ENCODE results near the gene NR3C1.

Gene NR3C1

GRCh38 chr5:143345671-143346440, 57.6 kb downstream of the NR3C1 start:
- ATAC-seq = no peak
- TF ChIP-seq OSR1 (CRISPR knock-in tag; IDR thresholded peaks at IDR 0.05) (no peak), ISL1 (CRISPR knock-in tag; IDR thresholded peaks at IDR 0.05) (no peak), ZNF8 (CRISPR knock-in tag; IDR thresholded peaks at IDR 0.05) (no peak), PATZ1 (CRISPR knock-in tag; IDR thresholded peaks at IDR 0.05; ENCODE audit: borderline replicate concordance) (no peak)

DNA sequence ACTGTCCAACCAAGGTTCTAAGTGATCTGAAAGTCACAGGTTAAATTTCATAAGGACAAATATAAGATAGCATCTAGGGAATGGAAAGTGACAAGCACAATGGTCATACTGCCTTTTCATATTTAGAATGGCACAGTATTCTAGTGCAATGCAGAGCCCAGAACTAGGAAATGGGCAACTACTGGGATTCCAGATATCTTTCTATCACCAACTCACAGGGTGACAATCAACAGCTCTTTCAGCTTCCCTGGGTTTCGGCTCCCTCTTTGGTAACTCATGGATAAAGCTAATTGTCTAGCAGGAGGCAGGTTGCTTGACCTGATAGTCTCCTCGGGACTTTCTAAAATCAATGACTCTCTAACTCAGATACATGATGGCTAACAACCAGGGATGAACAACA, 60.4 kb downstream of the NR3C1 start:
- TF ChIP-seq ZFP30 (CRISPR knock-in tag; IDR thresholded peaks at IDR 0.05) (no peak), GLIS3 (CRISPR knock-in tag; IDR thresholded peaks at IDR 0.05) (no peak), TOX (CRISPR knock-in tag; IDR thresholded peaks at IDR 0.05; ENCODE audit: borderline replicate concordance) (no peak), SNAI2 (CRISPR knock-in tag; IDR thresholded peaks at IDR 0.05) (no peak), CSDC2 (CRISPR knock-in tag; IDR thresholded peaks at IDR 0.05) (no peak), OSR1 (CRISPR knock-in tag; IDR thresholded peaks at IDR 0.05) (no peak), ZNF70 (CRISPR knock-in tag; IDR thresholded peaks at IDR 0.05) (no peak), ZNF565 (CRISPR knock-in tag; conservative IDR thresholded peaks at IDR 0.05; ENCODE audit: low read depth) (no peak), ISL1 (CRISPR knock-in tag; IDR thresholded peaks at IDR 0.05) (no peak), ESRRG (CRISPR knock-in tag; IDR thresholded peaks at IDR 0.05) (no peak)
- TF ChIP-seq, protein P1, sequence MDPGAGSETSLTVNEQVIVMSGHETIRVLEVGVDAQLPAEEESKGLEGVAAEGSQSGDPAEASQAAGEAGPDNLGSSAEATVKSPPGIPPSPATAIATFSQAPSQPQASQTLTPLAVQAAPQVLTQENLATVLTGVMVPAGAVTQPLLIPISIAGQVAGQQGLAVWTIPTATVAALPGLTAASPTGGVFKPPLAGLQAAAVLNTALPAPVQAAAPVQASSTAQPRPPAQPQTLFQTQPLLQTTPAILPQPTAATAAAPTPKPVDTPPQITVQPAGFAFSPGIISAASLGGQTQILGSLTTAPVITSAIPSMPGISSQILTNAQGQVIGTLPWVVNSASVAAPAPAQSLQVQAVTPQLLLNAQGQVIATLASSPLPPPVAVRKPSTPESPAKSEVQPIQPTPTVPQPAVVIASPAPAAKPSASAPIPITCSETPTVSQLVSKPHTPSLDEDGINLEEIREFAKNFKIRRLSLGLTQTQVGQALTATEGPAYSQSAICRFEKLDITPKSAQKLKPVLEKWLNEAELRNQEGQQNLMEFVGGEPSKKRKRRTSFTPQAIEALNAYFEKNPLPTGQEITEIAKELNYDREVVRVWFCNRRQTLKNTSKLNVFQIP (CRISPR knock-in tag; IDR thresholded peaks at IDR 0.05; ENCODE audit: borderline replicate concordance, low read depth) = no peak
- ATAC-seq = no peak

GRCh38 chr5:143342607-143343006, 60.9 kb downstream of the NR3C1 start:
- ATAC-seq = no peak
- TF ChIP-seq BACH2 (CRISPR knock-in tag; IDR thresholded peaks at IDR 0.05; ENCODE audit: borderline replicate concordance) (no peak), TOX (CRISPR knock-in tag; IDR thresholded peaks at IDR 0.05; ENCODE audit: borderline replicate concordance) (no peak), ZNF8 (CRISPR knock-in tag; IDR thresholded peaks at IDR 0.05) (no peak), PATZ1 (CRISPR knock-in tag; IDR thresholded peaks at IDR 0.05; ENCODE audit: borderline replicate concordance) (no peak), ESRRG (CRISPR knock-in tag; IDR thresholded peaks at IDR 0.05) (no peak)
- TF ChIP-seq, protein P2, sequence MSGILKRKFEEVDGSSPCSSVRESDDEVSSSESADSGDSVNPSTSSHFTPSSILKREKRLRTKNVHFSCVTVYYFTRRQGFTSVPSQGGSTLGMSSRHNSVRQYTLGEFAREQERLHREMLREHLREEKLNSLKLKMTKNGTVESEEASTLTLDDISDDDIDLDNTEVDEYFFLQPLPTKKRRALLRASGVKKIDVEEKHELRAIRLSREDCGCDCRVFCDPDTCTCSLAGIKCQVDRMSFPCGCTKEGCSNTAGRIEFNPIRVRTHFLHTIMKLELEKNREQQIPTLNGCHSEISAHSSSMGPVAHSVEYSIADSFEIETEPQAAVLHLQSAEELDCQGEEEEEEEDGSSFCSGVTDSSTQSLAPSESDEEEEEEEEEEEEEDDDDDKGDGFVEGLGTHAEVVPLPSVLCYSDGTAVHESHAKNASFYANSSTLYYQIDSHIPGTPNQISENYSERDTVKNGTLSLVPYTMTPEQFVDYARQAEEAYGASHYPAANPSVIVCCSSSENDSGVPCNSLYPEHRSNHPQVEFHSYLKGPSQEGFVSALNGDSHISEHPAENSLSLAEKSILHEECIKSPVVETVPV (CRISPR knock-in tag; IDR thresholded peaks at IDR 0.05) = no peak

DNA sequence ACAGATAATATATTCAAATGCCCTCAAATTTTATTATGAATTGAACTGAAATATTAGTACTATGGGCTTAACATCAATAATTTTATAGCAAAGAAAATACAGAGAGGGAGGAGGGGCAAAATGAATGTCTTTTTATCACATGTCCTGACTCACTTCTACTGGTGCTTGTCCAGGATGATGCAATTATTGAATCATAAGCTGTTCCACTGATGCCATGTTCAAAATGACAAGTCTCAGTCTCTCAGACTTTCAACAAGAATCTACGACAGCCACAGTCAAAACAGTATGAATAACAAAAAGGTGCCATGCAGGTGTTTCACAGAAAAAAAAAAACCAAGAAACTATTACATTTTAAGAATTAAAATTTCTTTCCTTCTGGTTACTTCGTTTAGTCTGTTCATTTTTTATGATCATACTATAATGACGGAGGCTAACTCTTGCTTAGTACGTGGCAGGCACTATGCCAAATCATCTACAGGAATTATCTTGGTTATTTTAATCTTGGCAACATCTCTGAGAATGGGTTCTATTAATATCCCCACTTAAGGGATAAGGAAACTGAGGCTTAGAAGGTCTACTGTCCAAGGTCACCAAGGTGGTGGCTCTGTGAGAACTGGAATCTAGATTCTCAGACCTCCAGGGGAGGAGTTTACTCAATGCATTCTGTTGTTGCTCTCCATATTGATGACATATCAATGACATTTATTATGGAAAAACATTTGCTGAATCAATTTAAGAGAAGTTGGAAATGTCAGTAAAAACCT, 61.5 kb downstream of the NR3C1 start:
- ATAC-seq = no peak
- TF ChIP-seq TCF4 (CRISPR knock-in tag; IDR thresholded peaks at IDR 0.05; ENCODE audit: borderline replicate concordance) = no peak
- TF ChIP-seq, protein P2 (CRISPR knock-in tag; IDR thresholded peaks at IDR 0.05) = no peak
- TF ChIP-seq, protein P3, sequence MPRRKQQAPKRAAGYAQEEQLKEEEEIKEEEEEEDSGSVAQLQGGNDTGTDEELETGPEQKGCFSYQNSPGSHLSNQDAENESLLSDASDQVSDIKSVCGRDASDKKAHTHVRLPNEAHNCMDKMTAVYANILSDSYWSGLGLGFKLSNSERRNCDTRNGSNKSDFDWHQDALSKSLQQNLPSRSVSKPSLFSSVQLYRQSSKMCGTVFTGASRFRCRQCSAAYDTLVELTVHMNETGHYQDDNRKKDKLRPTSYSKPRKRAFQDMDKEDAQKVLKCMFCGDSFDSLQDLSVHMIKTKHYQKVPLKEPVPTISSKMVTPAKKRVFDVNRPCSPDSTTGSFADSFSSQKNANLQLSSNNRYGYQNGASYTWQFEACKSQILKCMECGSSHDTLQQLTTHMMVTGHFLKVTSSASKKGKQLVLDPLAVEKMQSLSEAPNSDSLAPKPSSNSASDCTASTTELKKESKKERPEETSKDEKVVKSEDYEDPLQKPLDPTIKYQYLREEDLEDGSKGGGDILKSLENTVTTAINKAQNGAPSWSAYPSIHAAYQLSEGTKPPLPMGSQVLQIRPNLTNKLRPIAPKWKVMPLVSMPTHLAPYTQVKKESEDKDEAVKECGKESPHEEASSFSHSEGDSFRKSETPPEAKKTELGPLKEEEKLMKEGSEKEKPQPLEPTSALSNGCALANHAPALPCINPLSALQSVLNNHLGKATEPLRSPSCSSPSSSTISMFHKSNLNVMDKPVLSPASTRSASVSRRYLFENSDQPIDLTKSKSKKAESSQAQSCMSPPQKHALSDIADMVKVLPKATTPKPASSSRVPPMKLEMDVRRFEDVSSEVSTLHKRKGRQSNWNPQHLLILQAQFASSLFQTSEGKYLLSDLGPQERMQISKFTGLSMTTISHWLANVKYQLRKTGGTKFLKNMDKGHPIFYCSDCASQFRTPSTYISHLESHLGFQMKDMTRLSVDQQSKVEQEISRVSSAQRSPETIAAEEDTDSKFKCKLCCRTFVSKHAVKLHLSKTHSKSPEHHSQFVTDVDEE (CRISPR knock-in tag; IDR thresholded peaks at IDR 0.05) = no peak
- TF ChIP-seq ZFP3 (CRISPR knock-in tag; IDR thresholded peaks at IDR 0.05) = no peak
- no peak for TF ChIP-seq RARB (CRISPR knock-in tag; IDR thresholded peaks at IDR 0.05)
- TF ChIP-seq BACH2 (CRISPR knock-in tag; IDR thresholded peaks at IDR 0.05; ENCODE audit: borderline replicate concordance) = no peak
- no peak for TF ChIP-seq PATZ1 (CRISPR knock-in tag; IDR thresholded peaks at IDR 0.05; ENCODE audit: borderline replicate concordance)

Measured in SK-N-SH treated with all-trans-retinoic acid at 6 μM for 48 hours (cell line).